Measurements from ENCODE around the gene AOC3.

AOC3 gene

GRCh38 chr17:42845918-42846593 lies 4.9 kb upstream of the AOC3 start:
- H4K20me1 ChIP-seq (ENCODE audit: insufficient read depth, low read length, poor library complexity, severe bottlenecking), result no peaks in the 10 kb centered on the region
- no peaks in the 10 kb centered on the region for H3K9me2 ChIP-seq (replicated peaks; ENCODE audit: low read depth, low read length)
- no peaks in the 10 kb centered on the region for H3K27me3 ChIP-seq (ENCODE audit: insufficient read depth, low read length, poor library complexity, severe bottlenecking)
- no peak for TF ChIP-seq CTCF (conservative IDR thresholded peaks at IDR 0.05; ENCODE audit: low read length)
- TF ChIP-seq EZH2phosphoT487 (IDR thresholded peaks at IDR 0.05; ENCODE audit: borderline replicate concordance), result no peak
- H3K79me2 ChIP-seq (ENCODE audit: insufficient read depth, low read length), result no peaks in the 10 kb centered on the region; the same call in 1 of the 2 replicates
- H3K9me3 ChIP-seq (ENCODE audit: insufficient read depth, low read depth, low read length), result no peaks in the 10 kb centered on the region
- no peaks in the 10 kb centered on the region for H3F3A ChIP-seq (ENCODE audit: low read depth)
- no peak overlapping the region for H3K4me2 ChIP-seq (ENCODE audit: low read depth, low read length, poor library complexity, severe bottlenecking)
- H3K4me3 ChIP-seq (ENCODE audit: low read length, poor library complexity, severe bottlenecking), result no peak overlapping the region
- no peaks in the 10 kb centered on the region for H3K4me1 ChIP-seq (ENCODE audit: insufficient read depth, low read length, poor library complexity, severe bottlenecking)
- H3K36me3 ChIP-seq (ENCODE audit: insufficient read depth, low read length), result peaks cover 45% of the 10 kb centered on the region; the same call in 1 of the 2 replicates
- no peak overlapping the region for H2AFZ ChIP-seq (ENCODE audit: low read length)
- no peak overlapping the region for H3K9ac ChIP-seq (ENCODE audit: low read depth, low read length, poor library complexity, severe bottlenecking)

GRCh38 chr17:42846594-42847280 lies 4.3 kb upstream of the AOC3 start:
- H3K27me3 ChIP-seq (ENCODE audit: insufficient read depth, low read length, poor library complexity, severe bottlenecking), result no peaks in the 10 kb centered on the region
- no peak for TF ChIP-seq CTCF (conservative IDR thresholded peaks at IDR 0.05; ENCODE audit: low read length)
- TF ChIP-seq EZH2phosphoT487 (IDR thresholded peaks at IDR 0.05; ENCODE audit: borderline replicate concordance), result no peak
- H3K4me1 ChIP-seq (ENCODE audit: insufficient read depth, low read length, poor library complexity, severe bottlenecking), result no peaks in the 10 kb centered on the region
- H3K4me3 ChIP-seq (ENCODE audit: low read length, poor library complexity, severe bottlenecking), result no peak overlapping the region
- H3F3A ChIP-seq (ENCODE audit: low read depth), result no peaks in the 10 kb centered on the region
- H3K4me2 ChIP-seq (ENCODE audit: low read depth, low read length, poor library complexity, severe bottlenecking), result no peak overlapping the region
- H3K9ac ChIP-seq (ENCODE audit: low read depth, low read length, poor library complexity, severe bottlenecking), result no peak overlapping the region
- no peak overlapping the region for H2AFZ ChIP-seq (ENCODE audit: low read length)
- H3K36me3 ChIP-seq (ENCODE audit: insufficient read depth, low read length), result peaks cover 38% of the 10 kb centered on the region; the same call in 1 of the 2 replicates
- H3K9me3 ChIP-seq (ENCODE audit: insufficient read depth, low read depth, low read length), result no peaks in the 10 kb centered on the region
- H3K79me2 ChIP-seq (ENCODE audit: insufficient read depth, low read length), result no peaks in the 10 kb centered on the region; the same call in 1 of the 2 replicates
- no peaks in the 10 kb centered on the region for H4K20me1 ChIP-seq (ENCODE audit: insufficient read depth, low read length, poor library complexity, severe bottlenecking)
- H3K9me2 ChIP-seq (replicated peaks; ENCODE audit: low read depth, low read length), result no peaks in the 10 kb centered on the region

GRCh38 chr17:42848093-42848492 lies 2.9 kb upstream of the AOC3 start:
- no peak overlapping the region for H2AFZ ChIP-seq (ENCODE audit: low read length)
- no peaks in the 10 kb centered on the region for H3K27me3 ChIP-seq (ENCODE audit: insufficient read depth, low read length, poor library complexity, severe bottlenecking)
- no peak overlapping the region for H3K9ac ChIP-seq (ENCODE audit: low read depth, low read length, poor library complexity, severe bottlenecking)
- H4K20me1 ChIP-seq (ENCODE audit: insufficient read depth, low read length, poor library complexity, severe bottlenecking), result no peaks in the 10 kb centered on the region
- no peaks in the 10 kb centered on the region for H3K9me2 ChIP-seq (replicated peaks; ENCODE audit: low read depth, low read length)
- no peaks in the 10 kb centered on the region for H3F3A ChIP-seq (ENCODE audit: low read depth)
- H3K4me2 ChIP-seq (ENCODE audit: low read depth, low read length, poor library complexity, severe bottlenecking), result no peak overlapping the region
- H3K79me2 ChIP-seq (ENCODE audit: insufficient read depth, low read length), result no peaks in the 10 kb centered on the region; the same call in 1 of the 2 replicates
- no peaks in the 10 kb centered on the region for H3K4me1 ChIP-seq (ENCODE audit: insufficient read depth, low read length, poor library complexity, severe bottlenecking)
- no peak overlapping the region for H3K4me3 ChIP-seq (ENCODE audit: low read length, poor library complexity, severe bottlenecking)
- no peak for TF ChIP-seq EZH2phosphoT487 (IDR thresholded peaks at IDR 0.05; ENCODE audit: borderline replicate concordance)
- no peak for TF ChIP-seq CTCF (conservative IDR thresholded peaks at IDR 0.05; ENCODE audit: low read length)
- H3K9me3 ChIP-seq (ENCODE audit: insufficient read depth, low read depth, low read length), result no peaks in the 10 kb centered on the region
- peaks cover 25% of the 10 kb centered on the region; the same call in 1 of the 2 replicates for H3K36me3 ChIP-seq (ENCODE audit: insufficient read depth, low read length)
